Upper lobe of right lung (tissue), 1 donor: Measurements from ENCODE around the gene TAF3. TPM values are rescaled to one million over a fixed set of nuclear protein-coding genes. Genes with fewer than 3 reads are reported as not detected.

Source experiments
- ATAC-seq: fragments of 200-7000 bp; cut with Tn5 transposase; one replicate; pipeline ENCODE4 v1.9.1; 2020; ENCODE audit warnings: mild to moderate bottlenecking, moderate library complexity
- DNase-seq: peaks from one replicate; pipeline ENCODE4 v3.0.0-alpha.2; 2020
- H3K27ac ChIP-seq: fragments of 200-600 bp; one replicate; pipeline ENCODE4 v1.8.0; 2022
- H3K27me3 ChIP-seq: fragments of 200-600 bp; one replicate; pipeline ENCODE4 v1.8.0; 2022; ENCODE audit warnings: mild to moderate bottlenecking
- H3K36me3 ChIP-seq: fragments of 200-600 bp; one replicate; pipeline ENCODE4 v1.8.0; 2022
- H3K4me1 ChIP-seq: fragments of 200-600 bp; one replicate; pipeline ENCODE4 v1.8.0; 2022
- H3K4me3 ChIP-seq: fragments of 200-600 bp; one replicate; pipeline ENCODE4 v1.8.0; 2022; ENCODE audit warnings: mild to moderate bottlenecking
- H3K9me3 ChIP-seq: fragments of 200-600 bp; one replicate; pipeline ENCODE4 v1.8.0; 2022
- CTCF ChIP-seq: fragments of 200-600 bp; IDR thresholded peaks from one replicate; pipeline ENCODE4 v1.8.0; 2022; ENCODE audit warnings: antibody characterized with exemption
- intact Hi-C: fragments of 100-400 bp; cut with DNase I; formaldehyde crosslinking; loops from one replicate; pipeline ENCODE4 v1.11.0; 2022
- total RNA-seq: library from RNA; stranded (reverse); fragmentation: NEBNext Ultra II Directional; extraction: Animal tissue kit (Norgen Biotek cat#: 25700); gene quantifications from one replicate; pipeline ENCODE4 v1.2.1, GENCODE V29; 2021
- donor health status: DM: no; HTN: yes; CAD: no; lungs with severe emphysema.

Gene TAF3
- total RNA-seq, 1 donor from 2014 or later, result 11.8 TPM

DNA sequence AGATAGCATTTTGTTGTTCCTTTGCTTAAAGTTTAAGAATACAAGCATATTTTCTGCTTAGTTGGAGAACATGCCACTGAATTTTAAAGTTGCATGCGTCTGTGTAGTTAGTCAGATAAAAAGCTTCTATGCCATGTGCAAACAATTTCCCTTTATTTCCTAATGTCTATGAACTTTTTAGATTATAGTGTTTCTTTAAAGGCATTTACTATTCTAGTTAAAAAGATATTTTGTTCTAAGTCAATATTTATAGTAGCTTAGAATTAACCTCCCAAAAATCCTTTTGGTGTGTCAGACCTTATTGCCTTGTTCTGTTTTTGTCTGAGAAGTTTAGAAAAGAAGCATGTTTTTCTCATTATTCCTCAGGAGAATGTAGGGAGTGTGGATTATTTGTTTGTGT lies 137.1 kb downstream of the TAF3 start:
- H3K9me3 ChIP-seq, result no peaks in the 10 kb centered on the region
- ATAC-seq (no peak), DNase-seq (no peak)
- H3K4me3 ChIP-seq, result no peak overlapping the region
- no peak for TF ChIP-seq CTCF
- no peak overlapping the region for H3K27ac ChIP-seq
- no peaks in the 10 kb centered on the region for H3K36me3 ChIP-seq
- no peaks in the 10 kb centered on the region for H3K27me3 ChIP-seq
- H3K4me1 ChIP-seq, result no peaks in the 10 kb centered on the region
- intact Hi-C loops, result no loop called here

DNA sequence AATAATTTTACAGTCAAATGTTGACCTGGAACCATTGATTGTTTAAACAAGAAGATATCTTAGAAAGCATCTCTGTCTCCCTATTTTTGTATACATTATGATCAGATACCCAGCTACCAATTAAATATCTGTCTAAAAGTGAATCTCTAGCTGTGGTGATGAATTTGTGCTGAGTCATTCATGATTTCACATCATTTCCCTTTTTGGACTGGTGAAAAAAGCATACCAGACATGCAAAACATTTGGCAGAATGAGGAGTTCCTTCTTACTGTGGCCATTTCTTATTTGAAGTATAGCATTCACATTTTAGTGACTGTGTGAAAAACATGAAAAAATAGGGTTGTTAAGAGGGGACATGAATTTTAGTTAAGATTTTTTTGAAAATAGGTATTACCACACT lies 138.2 kb downstream of the TAF3 start:
- Histone ChIP-seq H3K4me3 (no peak overlapping the region), H3K36me3 (no peaks in the 10 kb centered on the region), H3K4me1 (no peaks in the 10 kb centered on the region), H3K27me3 (no peaks in the 10 kb centered on the region), H3K9me3 (no peaks in the 10 kb centered on the region), H3K27ac (no peak overlapping the region)
- TF ChIP-seq CTCF, result no peak
- DNase-seq, result no peak
- ATAC-seq, result no peak
- intact Hi-C loops, result no loop called here

- Histone ChIP-seq H3K9me3 (no peaks in the 10 kb centered on the region), H3K4me1 (no peaks in the 10 kb centered on the region), H3K4me3 (no peak overlapping the region), H3K36me3 (no peaks in the 10 kb centered on the region), H3K27me3 (no peaks in the 10 kb centered on the region), H3K27ac (no peak overlapping the region)
- DNase-seq, result no peak
- no peak for TF ChIP-seq CTCF
- intact Hi-C loops, result no loop called here
- ATAC-seq, result no peak
Measured at GRCh38 chr10:7957591-7957990, 139.3 kb downstream of the TAF3 start.

- H3K9me3 ChIP-seq, result no peaks in the 10 kb centered on the region
- no peak overlapping the region for H3K4me3 ChIP-seq
- no peaks in the 10 kb centered on the region for H3K4me1 ChIP-seq
- H3K36me3 ChIP-seq, result no peaks in the 10 kb centered on the region
- no peak overlapping the region for H3K27ac ChIP-seq
- DNase-seq (no peak), ATAC-seq (no peak)
- TF ChIP-seq CTCF, result no peak
- intact Hi-C loops, result no loop called here
- no peaks in the 10 kb centered on the region for H3K27me3 ChIP-seq
Measured at GRCh38 chr10:7958442-7958841, 140.1 kb downstream of the TAF3 start.

GRCh38 chr10:7960108-7960507 lies 141.8 kb downstream of the TAF3 start:
- ATAC-seq (no peak), DNase-seq (no peak)
- peaks cover 14% of the 10 kb centered on the region for H3K36me3 ChIP-seq
- H3K4me3 ChIP-seq, result no peak overlapping the region
- intact Hi-C loops, result no loop called here
- no peak overlapping the region for H3K27ac ChIP-seq
- H3K4me1 ChIP-seq, result no peaks in the 10 kb centered on the region
- TF ChIP-seq CTCF, result no peak
- no peaks in the 10 kb centered on the region for H3K9me3 ChIP-seq
- no peaks in the 10 kb centered on the region for H3K27me3 ChIP-seq

GRCh38 chr10:7962592-7962991 lies 144.3 kb downstream of the TAF3 start:
- TF ChIP-seq CTCF, result no peak

More at GRCh38 chr10:7962592-7962991, 144.3 kb downstream of the TAF3 start:
- Histone ChIP-seq H3K27ac (no peak overlapping the region), H3K9me3 (no peaks in the 10 kb centered on the region), H3K36me3 (peaks cover 14% of the 10 kb centered on the region), H3K4me3 (no peak overlapping the region), H3K4me1 (no peaks in the 10 kb centered on the region), H3K27me3 (no peaks in the 10 kb centered on the region)
- intact Hi-C loops, result no loop called here
- ATAC-seq (no peak), DNase-seq (no peak)
